ENCODE measurements around the gene ATG2B. TPM values are rescaled to one million over a fixed set of nuclear protein-coding genes. Genes with fewer than 3 reads are reported as not detected.

ATG2B gene, protein sequence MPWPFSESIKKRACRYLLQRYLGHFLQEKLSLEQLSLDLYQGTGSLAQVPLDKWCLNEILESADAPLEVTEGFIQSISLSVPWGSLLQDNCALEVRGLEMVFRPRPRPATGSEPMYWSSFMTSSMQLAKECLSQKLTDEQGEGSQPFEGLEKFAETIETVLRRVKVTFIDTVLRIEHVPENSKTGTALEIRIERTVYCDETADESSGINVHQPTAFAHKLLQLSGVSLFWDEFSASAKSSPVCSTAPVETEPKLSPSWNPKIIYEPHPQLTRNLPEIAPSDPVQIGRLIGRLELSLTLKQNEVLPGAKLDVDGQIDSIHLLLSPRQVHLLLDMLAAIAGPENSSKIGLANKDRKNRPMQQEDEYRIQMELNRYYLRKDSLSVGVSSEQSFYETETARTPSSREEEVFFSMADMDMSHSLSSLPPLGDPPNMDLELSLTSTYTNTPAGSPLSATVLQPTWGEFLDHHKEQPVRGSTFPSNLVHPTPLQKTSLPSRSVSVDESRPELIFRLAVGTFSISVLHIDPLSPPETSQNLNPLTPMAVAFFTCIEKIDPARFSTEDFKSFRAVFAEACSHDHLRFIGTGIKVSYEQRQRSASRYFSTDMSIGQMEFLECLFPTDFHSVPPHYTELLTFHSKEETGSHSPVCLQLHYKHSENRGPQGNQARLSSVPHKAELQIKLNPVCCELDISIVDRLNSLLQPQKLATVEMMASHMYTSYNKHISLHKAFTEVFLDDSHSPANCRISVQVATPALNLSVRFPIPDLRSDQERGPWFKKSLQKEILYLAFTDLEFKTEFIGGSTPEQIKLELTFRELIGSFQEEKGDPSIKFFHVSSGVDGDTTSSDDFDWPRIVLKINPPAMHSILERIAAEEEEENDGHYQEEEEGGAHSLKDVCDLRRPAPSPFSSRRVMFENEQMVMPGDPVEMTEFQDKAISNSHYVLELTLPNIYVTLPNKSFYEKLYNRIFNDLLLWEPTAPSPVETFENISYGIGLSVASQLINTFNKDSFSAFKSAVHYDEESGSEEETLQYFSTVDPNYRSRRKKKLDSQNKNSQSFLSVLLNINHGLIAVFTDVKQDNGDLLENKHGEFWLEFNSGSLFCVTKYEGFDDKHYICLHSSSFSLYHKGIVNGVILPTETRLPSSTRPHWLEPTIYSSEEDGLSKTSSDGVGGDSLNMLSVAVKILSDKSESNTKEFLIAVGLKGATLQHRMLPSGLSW (N-terminal part only)
- total RNA-seq = 17.7 and 22.8 TPM in 2 replicates

DNA sequence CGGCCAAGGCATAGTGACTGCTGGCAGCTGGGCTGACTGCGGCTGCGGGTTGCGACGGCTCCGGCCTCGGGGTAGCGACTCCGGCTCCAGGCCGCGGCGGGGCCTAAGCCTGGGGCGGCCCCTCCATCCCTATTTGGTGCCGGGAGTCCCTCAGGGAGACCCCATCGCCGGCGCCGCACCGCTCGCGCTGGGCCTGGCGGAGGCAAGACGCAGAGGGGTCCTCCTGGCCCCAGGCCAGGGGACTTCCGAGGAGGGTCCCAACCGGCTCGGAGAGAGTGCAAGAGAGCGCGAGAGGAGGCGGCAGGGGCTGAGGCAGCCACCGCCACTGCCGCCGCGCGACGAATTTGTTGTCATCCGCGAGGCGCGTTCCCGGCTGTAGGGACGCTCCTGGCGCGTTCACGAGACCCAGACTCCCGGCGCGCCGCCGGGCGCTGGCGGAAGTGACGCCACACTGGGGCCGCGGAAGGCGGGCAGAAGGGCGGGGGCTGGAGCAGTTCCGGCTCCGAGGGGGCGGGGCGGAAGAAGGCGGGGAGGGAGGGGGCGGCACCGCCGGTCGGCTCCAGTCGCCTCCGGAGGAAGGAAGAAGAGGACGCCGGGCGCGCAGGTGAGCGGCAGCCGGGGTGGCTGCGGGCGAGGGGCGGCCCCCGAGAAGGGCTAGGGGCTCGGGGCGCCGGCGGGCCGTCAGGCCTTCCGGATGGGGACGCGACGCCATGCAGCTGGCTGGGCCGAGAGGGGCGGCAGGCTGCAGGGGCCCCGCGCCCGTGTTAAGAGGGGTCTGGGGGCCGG is at the start of gene ATG2B, which contains the start of gene GSKIP:
Gene ATG2B, minus strand, starts transcription at position 377 of the 786 bp plus-strand sequence. Its CDS starts 365 bp downstream, at position 12.
Gene GSKIP, plus strand, starts transcription at position 562 of the 786 bp plus-strand sequence. CDS start 18,722 bp downstream, outside the sequence.

DNA sequence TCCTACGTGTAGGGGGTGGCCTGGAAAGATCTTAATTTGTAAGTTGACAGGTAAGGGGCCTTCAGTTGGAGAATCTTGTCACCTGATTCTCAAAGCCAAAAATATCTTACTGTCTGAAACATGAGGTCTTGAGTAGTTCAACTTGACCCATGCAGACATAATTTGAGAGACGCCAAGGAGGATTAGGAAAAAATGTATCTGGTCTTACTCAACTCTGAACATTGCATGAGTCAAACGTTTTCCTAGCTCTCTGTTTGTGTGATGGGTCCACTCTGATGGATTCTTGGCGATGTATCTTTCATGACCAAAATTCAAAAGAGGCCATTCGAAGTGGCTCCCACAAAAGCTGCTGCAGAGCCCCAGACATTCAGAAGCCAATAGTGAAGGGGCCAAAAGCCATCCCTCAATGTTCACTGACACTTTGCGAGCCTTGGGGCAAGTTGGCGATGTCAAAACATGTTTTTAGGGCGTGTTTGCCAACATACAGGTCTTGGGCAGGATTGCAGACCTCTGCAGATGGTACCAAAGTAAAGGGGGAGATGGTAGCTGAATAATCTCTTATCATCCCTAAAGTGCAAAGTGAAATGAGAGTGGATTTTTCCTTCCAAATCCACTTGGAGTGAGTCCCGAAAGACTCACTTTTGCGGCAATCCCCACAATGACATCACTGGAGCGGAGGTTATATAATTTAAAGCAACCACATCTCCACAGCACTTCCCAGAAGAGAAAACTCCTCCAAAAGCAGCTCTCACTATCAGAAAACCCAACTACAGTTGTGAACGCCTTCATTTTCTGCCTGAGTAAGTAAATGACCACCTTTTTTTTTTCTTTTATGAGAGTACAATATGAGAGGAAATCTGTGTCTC is 107.4 kb downstream of the ATG2B start, which contains the start of gene BDKRB1:
Gene BDKRB1, plus strand, starts transcription at position 710 of the 866 bp plus-strand sequence. CDS start 7,473 bp downstream, outside the sequence.

Other genes starting within 250 kb of the ATG2B start
- under 0.01 TPM in 2 replicates for gene BDKRB2, start 158.5 kb downstream of the ATG2B start, total RNA-seq
- gene BDKRB1, start 107.1 kb downstream of the ATG2B start, total RNA-seq = not detected in 2 replicates
- 23.9 and 28.3 TPM in 2 replicates for gene GSKIP, start 185 bp upstream of the ATG2B start, total RNA-seq
- gene AK7, start 28.8 kb upstream of the ATG2B start, total RNA-seq = 1.1 and 1.3 TPM in 2 replicates
- 93.0 and 108 TPM in 2 replicates for gene PAPOLA, start 139.0 kb upstream of the ATG2B start, total RNA-seq